H1 (cell line): ENCODE measurements around the gene CALHM3. TPM values are rescaled to one million over a fixed set of nuclear protein-coding genes. Genes with fewer than 3 reads are reported as not detected.

Experiments used
- CTCF ChIA-PET: fragments of 300-600 bp; sonication (Branson Sonifier 250); formaldehyde crosslinking; loops from one replicate; lab custom pipeline; 2021; ENCODE audit not compliant: partially characterized antibody; lab: Charles Lee
- POLR2A ChIA-PET: fragments of 300-600 bp; sonication (Branson Sonifier 250); formaldehyde crosslinking; loops from one replicate; lab custom pipeline; 2021; ENCODE audit warnings: inconsistent platforms; ENCODE audit not compliant: partially characterized antibody; lab: Charles Lee
- DNase-seq, 2 experiments: peaks; one replicate each; pipeline versions ENCODE4 v3.0.0 to v3.0.0-alpha.2; 2010 to 2022; ENCODE audit warnings: low spot score in 2 of 2, low read depth in 1 of 2, mixed read lengths in 1 of 2
- FAIRE-seq: peaks from 2 replicates; lab custom pipeline; 2011; peaks lifted over from hg19 to GRCh38; lab: Jason Lieb, UNC
- H2AFZ ChIP-seq: 2 replicates; pipeline ENCODE4 v1.8.1; 2012; ENCODE audit warnings: low read length, inconsistent platforms
- H2AK5ac ChIP-seq: 2 replicates; pipeline ENCODE4 v1.6.1; 2013; ENCODE audit warnings: low read depth, low read length
- H2BK120ac ChIP-seq: replicated peaks from 2 replicates; pipeline ENCODE3; 2013; ENCODE audit warnings: low read depth, low read length, inconsistent platforms
- H2BK12ac ChIP-seq: 2 replicates; pipeline ENCODE4 v1.6.1; 2013; ENCODE audit warnings: low read depth, low read length
- H2BK15ac ChIP-seq: 2 replicates; pipeline ENCODE4 v1.6.1; 2013; ENCODE audit warnings: low read length
- H2BK20ac ChIP-seq: 2 replicates; pipeline ENCODE4 v1.6.1; 2013; ENCODE audit warnings: low read length
- H2BK5ac ChIP-seq: 2 replicates; pipeline ENCODE4 v1.6.1; 2013; ENCODE audit warnings: low read depth, low read length
- H3K14ac ChIP-seq: 2 replicates; pipeline ENCODE4 v1.6.1; 2013; ENCODE audit warnings: inconsistent platforms; ENCODE audit not compliant: insufficient read length
- H3K18ac ChIP-seq: 2 replicates; pipeline ENCODE4 v1.6.1; 2013; ENCODE audit warnings: low read length; ENCODE audit errors: extremely low read depth
- H3K23ac ChIP-seq: 2 replicates; pipeline ENCODE4 v1.6.1; 2013; ENCODE audit warnings: inconsistent platforms; ENCODE audit not compliant: insufficient read length
- H3K23me2 ChIP-seq: 2 replicates; pipeline ENCODE4 v1.6.1; 2013; ENCODE audit warnings: low read depth, low read length
- H3K27ac ChIP-seq: 2 replicates; pipeline ENCODE4 v1.6.1; 2011; ENCODE audit warnings: low read depth, low read length, inconsistent platforms
- H3K27me3 ChIP-seq, 4 experiments: replicated peaks in 1 of 4; 1 replicate in 1 of 4; 2 replicates in 3 of 4; pipeline versions ENCODE4 v1.6.1 to v1.8.1; 2011 to 2013; ENCODE audit warnings: low read length in 3 of 4, mild to moderate bottlenecking in 3 of 4, inconsistent platforms in 2 of 4, mixed read lengths in 2 of 4, moderate library complexity in 1 of 4; ENCODE audit not compliant: control insufficient read depth in 3 of 4, insufficient read depth in 3 of 4; ENCODE audit errors: extremely low read depth in 1 of 4
- H3K36me3 ChIP-seq, 4 experiments: 2 replicates each; pipeline versions ENCODE4 v1.6.1 to v1.8.1; 2011 to 2013; ENCODE audit warnings: mild to moderate bottlenecking in 4 of 4, low read length in 3 of 4, moderate library complexity in 2 of 4, control low read depth in 1 of 4, inconsistent platforms in 1 of 4; ENCODE audit not compliant: insufficient read depth in 4 of 4, control insufficient read depth in 2 of 4
- H3K4ac ChIP-seq: replicated peaks from 2 replicates; pipeline ENCODE3; 2013; ENCODE audit warnings: low read length, low read depth, mixed read lengths, inconsistent platforms; ENCODE audit not compliant: insufficient read length
- H3K4me1 ChIP-seq, 4 experiments: replicated peaks in 1 of 4; 1 replicate in 1 of 4; 2 replicates in 3 of 4; pipeline versions ENCODE4 v1.6.1 to v1.8.1; 2011 to 2013; ENCODE audit warnings: low read length in 3 of 4, inconsistent platforms in 2 of 4, mixed read lengths in 1 of 4; ENCODE audit not compliant: insufficient read depth in 4 of 4, control insufficient read depth in 3 of 4
- H3K4me2 ChIP-seq, 2 experiments: 2 replicates each; pipeline versions ENCODE4 v1.6.1 to v1.8.1; 2011 to 2013; ENCODE audit warnings: low read depth in 2 of 2, low read length in 2 of 2, control low read depth in 1 of 2, inconsistent platforms in 1 of 2, mild to moderate bottlenecking in 1 of 2; ENCODE audit not compliant: insufficient read depth in 1 of 2
- H3K4me3 ChIP-seq, 4 experiments: fragments of 200-600, 300-600 bp in 1 of 4; sonication (generic), shearing (Covaris generic), sonication (Bioruptor Twin) in 1 of 4; 2 replicates each; pipeline versions ENCODE4 v1.5.1 to v1.8.1; 2011 to 2016; ENCODE audit warnings: low read length in 4 of 4, low read depth in 3 of 4, control low read depth in 2 of 4, inconsistent platforms in 2 of 4, mild to moderate bottlenecking in 2 of 4, mixed read lengths in 1 of 4, moderate library complexity in 1 of 4; ENCODE audit not compliant: insufficient read depth in 2 of 4; ENCODE audit errors: extremely low read depth in 1 of 4
- H3K56ac ChIP-seq: replicated peaks from 2 replicates; pipeline ENCODE3; 2013; ENCODE audit warnings: low read depth, mild to moderate bottlenecking, mixed read lengths, low read length, inconsistent platforms; ENCODE audit not compliant: insufficient read length
- H3K79me1 ChIP-seq: 2 replicates; pipeline ENCODE4 v1.6.1; 2013; ENCODE audit warnings: low read depth, low read length, control low read depth
- H3K79me2 ChIP-seq, 2 experiments: 2 replicates each; pipeline versions ENCODE4 v1.6.1 to v1.8.1; 2012 to 2013; ENCODE audit warnings: low read length in 2 of 2, mild to moderate bottlenecking in 2 of 2, inconsistent platforms in 1 of 2; ENCODE audit not compliant: insufficient read depth in 2 of 2, control insufficient read depth in 1 of 2
- H3K9ac ChIP-seq, 4 experiments: replicated peaks in 1 of 4; 1 replicate in 1 of 4; 2 replicates in 3 of 4; pipeline versions ENCODE4 v1.6.1 to v1.8.1; 2011 to 2013; ENCODE audit warnings: low read depth in 3 of 4, low read length in 3 of 4, control low read depth in 2 of 4, mild to moderate bottlenecking in 2 of 4, moderate library complexity in 2 of 4, inconsistent platforms in 1 of 4; ENCODE audit errors: extremely low read depth in 1 of 4
- H3K9me3 ChIP-seq, 2 experiments: 2 replicates each; pipeline versions ENCODE4 v1.6.1 to v1.8.1; 2012 to 2013; ENCODE audit warnings: mild to moderate bottlenecking in 2 of 2, moderate library complexity in 2 of 2, control low read depth in 1 of 2, inconsistent platforms in 1 of 2, low read depth in 1 of 2, low read length in 1 of 2, mixed read lengths in 1 of 2; ENCODE audit not compliant: insufficient read depth in 2 of 2
- H4K20me1 ChIP-seq, 2 experiments: replicated peaks in 1 of 2; 2 replicates each; pipeline versions ENCODE3 to v1.8.1; 2011 to 2013; ENCODE audit warnings: inconsistent platforms in 2 of 2, low read length in 2 of 2, mild to moderate bottlenecking in 1 of 2; ENCODE audit not compliant: insufficient read depth in 2 of 2, control insufficient read depth in 1 of 2
- H4K5ac ChIP-seq: 2 replicates; pipeline ENCODE4 v1.6.1; 2013; ENCODE audit warnings: low read length, low read depth, mixed read lengths, inconsistent platforms; ENCODE audit not compliant: insufficient read length
- H4K8ac ChIP-seq: 2 replicates; pipeline ENCODE4 v1.8.0; 2013; ENCODE audit warnings: mild to moderate bottlenecking, moderate library complexity, low read length, inconsistent platforms; ENCODE audit not compliant: insufficient read depth; ENCODE audit errors: extremely low read depth
- H4K91ac ChIP-seq: replicated peaks from 2 replicates; pipeline ENCODE3; 2013; ENCODE audit warnings: low read length, mixed read lengths, inconsistent platforms; ENCODE audit not compliant: insufficient read length
- BCL11A ChIP-seq, 2 experiments: IDR thresholded peaks; one replicate each; pipeline ENCODE4 v1.6.1; 2011; ENCODE audit warnings: low read depth in 2 of 2, low read length in 2 of 2, mild to moderate bottlenecking in 2 of 2
- RXRA ChIP-seq: IDR thresholded peaks from 2 replicates; pipeline ENCODE4 v1.6.1; 2011; ENCODE audit warnings: low read depth, mild to moderate bottlenecking, low read length, moderate library complexity; ENCODE audit not compliant: insufficient read depth
- polyA plus RNA-seq, 7 experiments: library from polyadenylated mRNA; depleted of rRNA in 3 of 7; stranded (reverse) in 5 of 7; unstranded in 2 of 7; fragments of >200 nt in 5 of 7; fragments of 200-250 nt in 2 of 7; gene quantifications; 1 replicate in 5 of 7; 2 replicates in 1 of 7; 4 replicates in 1 of 7; pipeline versions ENCODE4 v1.2.1 to v1.2.3, GENCODE V29; 2011 to 2013; ENCODE audit warnings: missing spikeins in 2 of 7, mixed read lengths in 2 of 7
- total RNA-seq: library from RNA; stranded (reverse); fragmentation: NEBNext Ultra II Directional; extraction: Animal tissue kit (Norgen Biotek cat#: 25700); gene quantifications from 2 replicates; pipeline ENCODE4 v1.2.1, GENCODE V29; 2021

Gene CALHM3
- total and polyA plus RNA-seq, 2 of the 8 experiments (the other 6 are each of a cell fraction or from before 2014, with no cell fraction given) = 0.17 to 0.60 TPM

DNA sequence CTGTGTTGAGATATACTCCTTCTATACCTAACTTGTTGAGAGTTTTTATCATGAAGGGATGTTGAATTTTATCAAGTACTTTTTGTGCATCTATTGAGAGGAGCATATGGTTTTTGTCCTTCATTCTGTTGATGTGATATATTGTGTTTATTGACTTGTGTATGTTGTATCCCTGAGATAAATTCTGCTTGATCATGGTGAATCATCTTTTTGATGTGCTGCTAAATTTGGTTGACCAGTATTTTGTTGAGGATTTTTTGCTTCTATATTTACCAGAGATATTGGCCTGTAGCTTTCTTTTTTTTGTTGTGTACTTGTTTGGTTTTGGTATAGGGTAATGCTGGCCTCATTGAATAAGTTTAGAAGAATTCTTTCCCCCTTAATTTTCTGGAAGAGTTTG, 46.9 kb upstream of the CALHM3 start:
- POLR2A ChIA-PET = no interaction called here
- no peak overlapping the region for H2BK20ac ChIP-seq
- H3K36me3 ChIP-seq = no peaks in the 10 kb centered on the region
- H3K27ac ChIP-seq = no peak overlapping the region
- no peak overlapping the region for H3K14ac ChIP-seq
- no peak overlapping the region for H3K4me2 ChIP-seq
- H3K9me3 ChIP-seq = peaks cover 3 to 15% of the 10 kb centered on the region in 2 experiments; a peak in 2 of 4 replicates
- no peak overlapping the region for H2AFZ ChIP-seq
- H3K56ac ChIP-seq = no peak overlapping the region
- no peak overlapping the region for H2BK5ac ChIP-seq
- no peaks in the 10 kb centered on the region for H3K79me2 ChIP-seq
- no peak overlapping the region for H4K8ac ChIP-seq
- FAIRE-seq (no peak), DNase-seq (no peak)
- no peak overlapping the region for H2AK5ac ChIP-seq
- H3K4me1 ChIP-seq = peaks cover 0 to 3% (median under 1%) of the 10 kb centered on the region in 4 experiments; a peak in 1 of 7 replicates
- no peak overlapping the region for H2BK15ac ChIP-seq
- H3K9ac ChIP-seq = no peak overlapping the region
- no peaks in the 10 kb centered on the region for H4K20me1 ChIP-seq
- H3K79me1 ChIP-seq = no peaks in the 10 kb centered on the region
- H4K5ac ChIP-seq = no peak overlapping the region
- H2BK12ac ChIP-seq = no peak overlapping the region
- no peak overlapping the region for H3K18ac ChIP-seq
- no peak overlapping the region for H4K91ac ChIP-seq
- H3K27me3 ChIP-seq = no peaks in the 10 kb centered on the region; a peak in 1 of 7 replicates
- H3K23ac ChIP-seq = no peak overlapping the region
- CTCF ChIA-PET = interaction anchor here (0.7 to 0.8 kb wide), 2 partner anchors 10 to 77 kb away, joined by 3 read pairs; no protein-coding TSS in a partner anchor
- no peak overlapping the region for H3K4ac ChIP-seq
- no peaks in the 10 kb centered on the region for H3K23me2 ChIP-seq
- no peak overlapping the region for H3K4me3 ChIP-seq
- no peak overlapping the region for H2BK120ac ChIP-seq
- TF ChIP-seq BCL11A (IDR thresholded peaks at IDR 0.05; ENCODE audit: low read depth in 2 of 2, low read length in 2 of 2) = no peak
- TF ChIP-seq RXRA = no peak
